HepG2 (cell line): ENCODE data around the gene CAMSAP2. TPM values are rescaled to one million over a fixed set of nuclear protein-coding genes. Genes with fewer than 3 reads are reported as not detected.
"Not testable (repeated sequence)": the region's sequence is repeated elsewhere in the genome, so short reads cannot be mapped to it uniquely, and the experiment has no call there.

Experiments
- ATAC-seq: fragments of 200-7000 bp; cut with Tn5 transposase; 3 replicates; pipeline ENCODE4 v1.9.1; 2020; ENCODE audit warnings: mild to moderate bottlenecking, moderate library complexity
- BruUV-seq: library from RNA; stranded (reverse); fragments of 400-500 nt; replicated peaks from 2 replicates; lab custom pipeline; 2021; lab: Mats Ljungman, UMichigan
- CTCF ChIA-PET: fragments of 300-600 bp; formaldehyde crosslinking; extraction: SDS; loops from one replicate; lab custom pipeline; 2021; ENCODE audit warnings: low total read pairs, inconsistent platforms, low intra/inter-chr PET ratio; lab: Yijun Ruan, JAX
- POLR2A ChIA-PET: fragments of 350-600 bp; sonication (Branson Sonifier 250); formaldehyde crosslinking; loops from one replicate; lab custom pipeline; 2020; ENCODE audit warnings: antibody characterized with exemption, inconsistent platforms; lab: Yijun Ruan, JAX
- DNase-seq: peaks from one replicate; pipeline ENCODE4 v3.0.0-alpha.2; 2015; ENCODE audit warnings: low spot score
- FAIRE-seq: peaks from 3 replicates; lab custom pipeline; 2011; peaks lifted over from hg19 to GRCh38; lab: Jason Lieb, UNC
- H2AFZ ChIP-seq: one replicate; pipeline ENCODE4 v1.6.1; 2011; ENCODE audit warnings: low read length, inconsistent platforms
- H3K27ac ChIP-seq: fragments of 300-600 bp; 3 replicates; pipeline ENCODE4 v1.8.0; 2011; ENCODE audit warnings: mixed run types, mild to moderate bottlenecking, mixed read lengths, low read length, inconsistent platforms; ENCODE audit not compliant: insufficient read depth; ENCODE audit errors: extremely low read length
- H3K27me3 ChIP-seq, 2 experiments: fragments of 200-600 bp in 1 of 2; 2 replicates in 1 of 2; 3 replicates in 1 of 2; pipeline versions ENCODE4 v1.6.0 to v1.8.0; 2011; ENCODE audit warnings: low read length in 2 of 2, mild to moderate bottlenecking in 2 of 2, moderate library complexity in 2 of 2, inconsistent platforms in 1 of 2; ENCODE audit not compliant: insufficient read depth in 2 of 2, control insufficient read depth in 1 of 2
- H3K36me3 ChIP-seq, 2 experiments: fragments of 200-600 bp in 1 of 2; replicated peaks in 1 of 2; 2 replicates in 1 of 2; 3 replicates in 1 of 2; pipeline versions ENCODE4 v1.5.1 to v1.8.0; 2011; ENCODE audit warnings: low read length in 2 of 2, inconsistent platforms in 1 of 2; ENCODE audit not compliant: insufficient read depth in 2 of 2, control insufficient read depth in 1 of 2
- H3K4me1 ChIP-seq: 2 replicates; pipeline ENCODE4 v1.5.1; 2012; ENCODE audit warnings: low read length, inconsistent platforms; ENCODE audit not compliant: insufficient read depth
- H3K4me2 ChIP-seq: 2 replicates; pipeline ENCODE4 v1.6.0; 2011; ENCODE audit warnings: low read depth, low read length, inconsistent platforms
- H3K4me3 ChIP-seq, 3 experiments: fragments of 200-600 bp in 1 of 3; sonication (generic), shearing (Covaris generic) in 1 of 3; replicated peaks in 1 of 3; 2 replicates each; pipeline ENCODE4 v1.5.1; 2011 to 2016; ENCODE audit warnings: low read length in 3 of 3, inconsistent platforms in 2 of 3, low read depth in 2 of 3, mild to moderate bottlenecking in 2 of 3, control low read depth in 1 of 3, mixed read lengths in 1 of 3; ENCODE audit not compliant: insufficient read depth in 1 of 3
- H3K79me2 ChIP-seq: one replicate; pipeline ENCODE4 v1.6.1; 2011; ENCODE audit warnings: low read length, inconsistent platforms; ENCODE audit not compliant: insufficient read depth
- H3K9ac ChIP-seq: 2 replicates; pipeline ENCODE4 v1.6.0; 2011; ENCODE audit warnings: mild to moderate bottlenecking, low read depth, low read length, inconsistent platforms; ENCODE audit not compliant: insufficient read depth
- H3K9me3 ChIP-seq: 2 replicates; pipeline ENCODE4 v1.5.1; 2012; ENCODE audit warnings: mild to moderate bottlenecking, low read length
- H4K20me1 ChIP-seq: 2 replicates; pipeline ENCODE4 v1.6.0; 2011; ENCODE audit warnings: inconsistent platforms, mild to moderate bottlenecking, low read length, moderate library complexity; ENCODE audit not compliant: insufficient read depth
- CEBPB ChIP-seq: IDR thresholded peaks from 2 replicates; pipeline ENCODE4 v1.6.1; 2011; ENCODE audit warnings: low read depth, low read length, improper control_type of control experiment, borderline replicate concordance
- FOXA1 ChIP-seq, 2 experiments: fragments of 450-650 bp in 1 of 2; sonication (generic) in 1 of 2; formaldehyde crosslinking in 1 of 2; IDR thresholded peaks; 2 replicates each; pipeline versions ENCODE4 v1.4.0 to v1.6.1; 2016 to 2020; ENCODE audit warnings: missing genetic modification reagents in 1 of 2
- GLMP ChIP-seq: sonication (generic); formaldehyde crosslinking; IDR thresholded peaks from 2 replicates; pipeline ENCODE4 v1.9.0; 2021; ENCODE audit warnings: missing genetic modification reagents, mild to moderate bottlenecking, borderline replicate concordance
- HDAC2 ChIP-seq: sonication (generic); formaldehyde crosslinking; IDR thresholded peaks from 2 replicates; pipeline ENCODE4 v1.4.0; 2020; ENCODE audit warnings: missing genetic modification reagents
- SYNCRIP ChIP-seq: fragments of 200-400 bp; formaldehyde crosslinking; IDR thresholded peaks from 2 replicates; pipeline ENCODE4 v1.6.1; 2018; ENCODE audit warnings: mild to moderate bottlenecking, low read depth, low read length; ENCODE audit not compliant: insufficient read depth
- TP53 ChIP-seq: sonication (generic); formaldehyde crosslinking; conservative IDR thresholded peaks from 2 replicates; pipeline ENCODE4 v1.4.0; 2020; ENCODE audit warnings: missing genetic modification reagents
- ZNF563 ChIP-seq: sonication (generic); formaldehyde crosslinking; IDR thresholded peaks from 2 replicates; pipeline ENCODE4 v1.8.0; 2022; ENCODE audit warnings: mild to moderate bottlenecking, moderate library complexity, missing genetic modification reagents
- ZNF619 ChIP-seq: sonication (generic); formaldehyde crosslinking; IDR thresholded peaks from 2 replicates; pipeline ENCODE4 v1.4.0; 2020; ENCODE audit warnings: mild to moderate bottlenecking, missing genetic modification reagents
- WGBS: methylation state at CpG from one replicate; pipeline ENCODE4 v1.1.6; 2017; ENCODE audit warnings: low lambda C conversion rate; 5-methylcytosine and 5-hydroxymethylcytosine counted together
- in situ Hi-C: cut with HindIII; loops from 2 replicates; pipeline ENCODE4 v1.10.0; 2017; ENCODE audit warnings: low pct_unique_long_range_greater_than_20kb; ENCODE audit not compliant: extremely low pct_ligation_motif_present
- intact Hi-C: fragments of 100-400 bp; cut with micrococcal nuclease; formaldehyde crosslinking; loops from one replicate; pipeline ENCODE4 v1.10.0; 2022; ENCODE audit not compliant: unreplicated experiment
- polyA plus RNA-seq, 8 experiments: library from polyadenylated mRNA; depleted of rRNA in 3 of 8; stranded (reverse) in 7 of 8; unstranded in 1 of 8; fragments of >200 nt; fragmentation: Illumina TruSeq in 4 of 8; extraction: Trizol in 4 of 8; gene quantifications; 2 replicates each; pipeline versions ENCODE4 v1.2.1 to v1.2.3, GENCODE V29; 2011 to 2016; ENCODE audit warnings: low read depth in 4 of 8, missing spikeins in 1 of 8, mixed read lengths in 1 of 8; ENCODE audit not compliant: insufficient read depth in 1 of 8
- total RNA-seq, 5 experiments: library from RNA; depleted of rRNA; stranded (reverse); fragments of >200 nt; fragmentation: Illumina TruSeq; extraction: Trizol; gene quantifications; 2 replicates each; pipeline ENCODE4 v1.2.3, GENCODE V29; 2016; ENCODE audit warnings: low read depth in 1 of 5

CAMSAP2 gene
- total and polyA plus RNA-seq, 2 of the 13 experiments (the other 11 are each of a cell fraction or from before 2014, with no cell fraction given), result 3.4 to 8.2 TPM

GRCh38 chr1:200816624-200817224 is 78.0 kb downstream of the CAMSAP2 start:
- not testable (repeated sequence) for H3K9me3 ChIP-seq; H3K4me3 ChIP-seq; FAIRE-seq; H3K9ac ChIP-seq; DNase-seq; ATAC-seq; TF ChIP-seq FOXA1 (IDR thresholded peaks at IDR 0.05)
- peak; percentile 64 for TF ChIP-seq FOXA1 (CRISPR knock-in tag; IDR thresholded peaks at IDR 0.05)
- TF ChIP-seq, all 625 proteins: peak for 1; not testable (repeated sequence) for 624
- H3K36me3 ChIP-seq, H3K79me2 ChIP-seq, H3K27me3 ChIP-seq, H3K4me1 ChIP-seq, H3K4me2 ChIP-seq, CTCF ChIA-PET, BruUV-seq, H2AFZ ChIP-seq, POLR2A ChIA-PET, H4K20me1 ChIP-seq, in situ Hi-C loops, H3K27ac ChIP-seq, intact Hi-C loops: not testable (repeated sequence)
- 91% methylated on average over 26 of the region's 26 CpGs for WGBS

GRCh38 chr1:200818248-200818647 is 79.6 kb downstream of the CAMSAP2 start:
- ATAC-seq, result no peak
- Histone ChIP-seq H3K4me1 (no peaks in the 10 kb centered on the region), H3K36me3 (0 out of 5 replicates have a peak, but pooled peaks cover 0 to 3% of the 10 kb centered on the region in 2 experiments), H3K27me3 (no peaks in the 10 kb centered on the region), H3K4me2 (no peak overlapping the region), H3K79me2 (no peaks in the 10 kb centered on the region), H3K4me3 (no peak overlapping the region), H3K9ac (no peak overlapping the region), H2AFZ (no peak overlapping the region), H4K20me1 (no peaks in the 10 kb centered on the region), H3K9me3 (no peaks in the 10 kb centered on the region), H3K27ac (no peak overlapping the region)
- no peak for TF ChIP-seq TP53 (CRISPR knock-in tag)
- no peak for TF ChIP-seq SYNCRIP
- no peak for TF ChIP-seq HDAC2 (CRISPR knock-in tag)
- no peak for TF ChIP-seq ZNF563 (CRISPR knock-in tag)
- 0 out of 2 replicates have a peak, but pooled peaks have one; percentile 12 for TF ChIP-seq CEBPB
- no peak for TF ChIP-seq ZNF619 (CRISPR knock-in tag)
- no peak for TF ChIP-seq GLMP (CRISPR knock-in tag)
- no TSS peak for BruUV-seq
- DNase-seq, result no peak
- CTCF ChIA-PET, result no interaction called here
- in situ Hi-C loops, result no loop called here
- no peak for FAIRE-seq
- 97% methylated on average over 1 of the region's 1 CpG for WGBS
- POLR2A ChIA-PET, result no interaction called here
- intact Hi-C loops, result no loop called here
